ENCODE measurements around the gene CISD1.

DNA sequence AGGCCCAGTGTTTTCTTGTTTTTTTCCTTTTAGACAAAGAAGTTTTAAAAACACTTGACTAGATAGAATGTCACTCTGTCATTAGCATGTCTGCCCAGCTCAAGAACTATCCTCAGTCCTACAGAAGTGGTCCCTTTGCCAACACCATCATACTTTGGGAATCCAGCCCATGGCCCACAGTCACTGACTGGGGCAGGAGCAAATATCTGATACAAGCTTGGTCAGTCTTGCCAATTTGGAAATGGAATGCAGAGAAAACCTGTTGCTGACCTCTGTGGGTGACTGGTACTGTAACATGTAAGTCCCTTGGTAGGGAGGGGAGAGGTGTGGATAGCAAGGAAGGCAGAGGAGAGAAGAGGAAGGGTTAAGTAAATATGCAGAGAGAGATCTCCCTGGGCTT, 49.1 kb upstream of the CISD1 start:
- TF ChIP-seq CTCF (conservative IDR thresholded peaks at IDR 0.05): no peak
- TF ChIP-seq EZH2 (IDR thresholded peaks at IDR 0.05; ENCODE audit: low read depth): no peak
